ENCODE measurements around the gene DFFA. TPM values are rescaled to one million over a fixed set of nuclear protein-coding genes. Genes with fewer than 3 reads are reported as not detected.

DFFA gene
- 54.3 and 62.4 TPM in 2 replicates for total RNA-seq

GRCh38 chr1:10472220-10473144 is at the start of gene DFFA:
TSS of gene DFFA (minus strand) at chr1:10472529. CDS start at chr1:10472458, 71 bp downstream.

GRCh38 chr1:10474613-10475507 is 2.5 kb upstream of the DFFA start, which contains the start of gene PEX14:
TSS of gene PEX14 (plus strand) at chr1:10474950. CDS start at chr1:10474967, 17 bp downstream.

GRCh38 chr1:10449751-10450150 is 22.6 kb downstream of the DFFA start, which contains the start of gene CORT:
TSS of gene CORT (plus strand) at chr1:10450031. CDS start at chr1:10450224, 193 bp downstream.

GRCh38 chr1:10430216-10431069 is 41.9 kb downstream of the DFFA start, which contains the start of gene CENPS:
TSS of gene CENPS (plus strand) at chr1:10430433. CDS start at chr1:10430518, 85 bp downstream.

Other genes starting within 250 kb of the DFFA start
- gene PGD, start 73.5 kb downstream of the DFFA start, total RNA-seq, result 198 and 217 TPM in 2 replicates
- 16.6 and 17.6 TPM in 2 replicates for gene CENPS, start 42.1 kb downstream of the DFFA start, total RNA-seq
- 0.50 and 0.53 TPM in 2 replicates for gene CORT, start 22.5 kb downstream of the DFFA start, total RNA-seq
- 16.0 and 20.2 TPM in 2 replicates for gene PEX14, start 2.4 kb upstream of the DFFA start, total RNA-seq

Measured in thoracic aorta endothelial cell (primary cell).